Measurements from ENCODE around the gene CYLD.

- TF ChIP-seq CTCF (IDR thresholded peaks at IDR 0.05; ENCODE audit: extremely low read depth in 1 of 2, insufficient read depth in 1 of 2, low read depth in 1 of 2, low read length in 2 of 2) (no peak), EZH2 (IDR thresholded peaks at IDR 0.05; ENCODE audit: borderline replicate concordance, low read depth, low read length, severe bottlenecking) (no peak), POLR2A (IDR thresholded peaks at IDR 0.05; ENCODE audit: low read depth, low read length) (no peak)
Measured at GRCh38 chr16:50767197-50767596, 25.3 kb downstream of the CYLD start.

All from endothelial cell of umbilical vein (primary cell).